SK-N-SH (cell line): ENCODE results near the gene NDUFV2. TPM values are rescaled to one million over a fixed set of nuclear protein-coding genes. Genes with fewer than 3 reads are reported as not detected.

Source experiments
- CTCF ChIA-PET: fragments of 300-600, 350-600 bp; formaldehyde crosslinking; extraction: SDS; loops from one replicate; lab custom pipeline; 2021; lab: Yijun Ruan, JAX
- POLR2A ChIA-PET: fragments of 350-600 bp; sonication (Branson Sonifier 250); formaldehyde crosslinking; extraction: SDS; loops from one replicate; lab custom pipeline; 2020; ENCODE audit warnings: antibody characterized with exemption, inconsistent platforms; lab: Yijun Ruan, JAX
- DNase-seq: peaks from one replicate; pipeline ENCODE4 v3.0.0; 2012
- H2AFZ ChIP-seq: fragments of 200-600 bp; sonication (generic); 2 replicates; pipeline ENCODE4 v1.8.1; 2016; ENCODE audit warnings: antibody characterized with exemption, mild to moderate bottlenecking, low read depth
- H3F3A ChIP-seq: fragments of 200-600 bp; sonication (generic); replicated peaks from 2 replicates; pipeline ENCODE3; 2016; ENCODE audit warnings: antibody characterized with exemption, mild to moderate bottlenecking; ENCODE audit not compliant: insufficient read depth
- H3K27ac ChIP-seq, 2 experiments: fragments of 200-500 bp in 1 of 2; fragments of 200-600 bp in 1 of 2; sonication (Bioruptor generic) in 1 of 2; sonication (generic), shearing (Covaris generic) in 1 of 2; 2 replicates each; pipeline versions ENCODE4 v1.5.1 to v1.6.1; 2014 to 2016; ENCODE audit warnings: low read depth in 2 of 2, inconsistent platforms in 1 of 2, low read length in 1 of 2, mild to moderate bottlenecking in 1 of 2, mixed read lengths in 1 of 2
- H3K27me3 ChIP-seq: fragments of 200-600 bp; sonication (generic), shearing (Covaris generic); 2 replicates; pipeline ENCODE4 v1.6.1; 2016; ENCODE audit warnings: mixed run types; ENCODE audit not compliant: insufficient read depth
- H3K36me3 ChIP-seq, 2 experiments: fragments of 200-500 bp in 1 of 2; fragments of 200-600 bp in 1 of 2; sonication (Bioruptor generic) in 1 of 2; sonication (generic) in 1 of 2; replicated peaks in 1 of 2; 2 replicates each; pipeline versions ENCODE3 to v1.5.1; 2014 to 2016; ENCODE audit warnings: low read length in 1 of 2, mild to moderate bottlenecking in 1 of 2; ENCODE audit not compliant: insufficient read depth in 2 of 2, control insufficient read depth in 1 of 2
- H3K4me1 ChIP-seq, 2 experiments: fragments of 200-500 bp in 1 of 2; fragments of 200-600 bp in 1 of 2; sonication (Bioruptor generic) in 1 of 2; sonication (generic), shearing (Covaris generic) in 1 of 2; 2 replicates each; pipeline versions ENCODE4 v1.5.1 to v1.6.1; 2014 to 2016; ENCODE audit warnings: low read depth in 1 of 2, low read length in 1 of 2, mixed run types in 1 of 2; ENCODE audit not compliant: insufficient read depth in 2 of 2, control insufficient read depth in 1 of 2
- H3K4me2 ChIP-seq: fragments of 200-600 bp; sonication (generic), shearing (Covaris generic); 2 replicates; pipeline ENCODE4 v1.6.1; 2017; ENCODE audit warnings: mixed run types
- H3K4me3 ChIP-seq, 2 experiments: fragments of 200-500 bp in 1 of 2; fragments of 200-600 bp in 1 of 2; sonication (Bioruptor generic) in 1 of 2; sonication (generic), shearing (Covaris generic) in 1 of 2; 2 replicates each; pipeline versions ENCODE4 v1.5.1 to v1.8.1; 2014 to 2016; ENCODE audit warnings: low read depth in 2 of 2, inconsistent platforms in 1 of 2, low read length in 1 of 2, mild to moderate bottlenecking in 1 of 2, mixed read lengths in 1 of 2, moderate library complexity in 1 of 2
- H3K79me2 ChIP-seq: fragments of 200-600 bp; sonication (generic); 2 replicates; pipeline ENCODE4 v1.8.1; 2017; ENCODE audit warnings: mild to moderate bottlenecking; ENCODE audit not compliant: insufficient read depth
- H3K9ac ChIP-seq: fragments of 200-600 bp; sonication (generic); 2 replicates; pipeline ENCODE4 v1.6.1; 2017; ENCODE audit warnings: mixed run types
- H3K9me2 ChIP-seq: fragments of 200-600 bp; sonication (generic); 2 replicates; pipeline ENCODE4 v1.6.1; 2017; ENCODE audit warnings: mixed run types
- H3K9me3 ChIP-seq: fragments of 200-600 bp; sonication (generic); 2 replicates; pipeline ENCODE4 v1.6.1; 2017; ENCODE audit warnings: mixed run types, mild to moderate bottlenecking, moderate library complexity
- H4K20me1 ChIP-seq: fragments of 200-600 bp; sonication (generic); 2 replicates; pipeline ENCODE4 v1.6.1; 2017; ENCODE audit warnings: mild to moderate bottlenecking, mixed run types; ENCODE audit not compliant: insufficient read depth
- CHD2 ChIP-seq: fragments of 150-350 bp; IDR thresholded peaks from 2 replicates; pipeline ENCODE4 v1.6.1; 2018; ENCODE audit warnings: low read length; ENCODE audit not compliant: partially characterized antibody
- FOSL2 ChIP-seq: IDR thresholded peaks from 2 replicates; pipeline ENCODE4 v1.4.0; 2012; ENCODE audit warnings: low read depth, mild to moderate bottlenecking, moderate library complexity, borderline replicate concordance
- MEF2A ChIP-seq: IDR thresholded peaks from 2 replicates; pipeline ENCODE4 v1.4.0; 2012; ENCODE audit warnings: low read depth, borderline replicate concordance
- NRF1 ChIP-seq: IDR thresholded peaks from 2 replicates; pipeline ENCODE4 v1.6.1; 2012; ENCODE audit warnings: low read depth, mild to moderate bottlenecking, low read length
- POLR2AphosphoS5 ChIP-seq: IDR thresholded peaks from 2 replicates; pipeline ENCODE4 v1.6.1; 2012; ENCODE audit warnings: low read depth, low read length
- REST ChIP-seq: IDR thresholded peaks from 2 replicates; pipeline ENCODE4 v1.6.1; 2012; ENCODE audit warnings: mild to moderate bottlenecking, low read depth, low read length, moderate library complexity
- RFX5 ChIP-seq: IDR thresholded peaks from 2 replicates; pipeline ENCODE4 v1.6.1; 2012; ENCODE audit warnings: mild to moderate bottlenecking, improper control_type of control experiment, low read length
- TCF12 ChIP-seq: IDR thresholded peaks from 2 replicates; pipeline ENCODE4 v1.4.0; 2012
- WGBS: methylation state at CpG from one replicate; pipeline ENCODE4 v1.1.6; 2017; ENCODE audit warnings: low lambda C conversion rate; 5-methylcytosine and 5-hydroxymethylcytosine counted together
- polyA plus RNA-seq, 3 experiments: library from polyadenylated mRNA; depleted of rRNA; stranded (reverse); fragments of >200 nt; gene quantifications; 2 replicates each; pipeline ENCODE4 v1.2.3, GENCODE V29; 2012

NDUFV2 gene
- polyA plus RNA-seq, 1 of the 3 experiments (the other 2 are of a cell fraction): 101 TPM

GRCh38 chr18:9153256-9153655, 50.8 kb downstream of the NDUFV2 start:
- H3F3A ChIP-seq: no peaks in the 10 kb centered on the region
- H3K9me2 ChIP-seq: no peaks in the 10 kb centered on the region
- peaks cover 98% of the 10 kb centered on the region for H3K79me2 ChIP-seq
- TF ChIP-seq RFX5 (no peak), TCF12 (no peak), MEF2A (no peak)
- TF ChIP-seq, all 33 proteins: peak for 0
- CTCF ChIA-PET: interaction anchor here (0.6 kb wide), 1 partner anchor 80 kb away, joined by 3 read pairs; no protein-coding TSS in a partner anchor
- Histone ChIP-seq H3K4me3 (no peak overlapping the region), H3K27ac (no peak overlapping the region), H4K20me1 (peaks cover 84% of the 10 kb centered on the region), H3K9me3 (no peaks in the 10 kb centered on the region), H3K4me2 (no peak overlapping the region), H3K4me1 (no peaks in the 10 kb centered on the region; a peak in 1 of 4 replicates), H3K9ac (no peak overlapping the region), H3K27me3 (no peaks in the 10 kb centered on the region), H2AFZ (no peak overlapping the region), H3K36me3 (peaks cover 0 to 7% of the 10 kb centered on the region in 2 experiments)
- DNase-seq: no peak
- 92% methylated on average over 1 of the region's 1 CpG for WGBS
- POLR2A ChIA-PET: no interaction called here

- CTCF ChIA-PET: interaction anchor here (0.6 to 1.6 kb wide), 3 partner anchors 10 to 115 kb away, joined by 3 to 4 read pairs (median 3); no protein-coding TSS in a partner anchor
These were observed 54.2 kb downstream of the NDUFV2 start for GRCh38 chr18:9156604-9157249.

More at GRCh38 chr18:9156604-9157249, 54.2 kb downstream of the NDUFV2 start:
- Histone ChIP-seq H3K79me2 (peaks cover 94% of the 10 kb centered on the region), H3K9ac (no peak overlapping the region), H3K9me3 (no peaks in the 10 kb centered on the region), H3K27me3 (no peaks in the 10 kb centered on the region), H3K36me3 (peaks cover 0 to 4% of the 10 kb centered on the region in 2 experiments), H3K4me1 (no peaks in the 10 kb centered on the region), H4K20me1 (peaks cover 61% of the 10 kb centered on the region), H2AFZ (no peak overlapping the region), H3F3A (no peaks in the 10 kb centered on the region), H3K4me2 (no peak overlapping the region), H3K4me3 (no peak overlapping the region), H3K27ac (no peak overlapping the region), H3K9me2 (no peaks in the 10 kb centered on the region)
- TF ChIP-seq FOSL2: no peak
- TF ChIP-seq CHD2: no peak
- no peak for TF ChIP-seq NRF1
- TF ChIP-seq REST: no peak
- TF ChIP-seq POLR2AphosphoS5: no peak
- no peak for DNase-seq
- 97% methylated on average over 4 of the region's 4 CpGs for whole genome bisulfite sequencing
- POLR2A ChIA-PET: no interaction called here
